GM12891 (cell line): ENCODE results near the gene DLK1.

Experiments
- PAX5 ChIP-seq: IDR thresholded peaks from 2 replicates; pipeline ENCODE4 v1.6.1; 2011; ENCODE audit warnings: low read length, moderate library complexity, mild to moderate bottlenecking; ENCODE audit not compliant: insufficient read depth, severe bottlenecking
- POLR2A ChIP-seq: IDR thresholded peaks from 2 replicates; pipeline ENCODE4 v1.6.1; 2011; ENCODE audit warnings: low read depth, low read length, control low read depth
- POLR2AphosphoS5 ChIP-seq: IDR thresholded peaks from 2 replicates; pipeline ENCODE4 v1.6.1; 2011; ENCODE audit warnings: low read depth, low read length, control low read depth
- SPI1 ChIP-seq: IDR thresholded peaks from 2 replicates; pipeline ENCODE4 v1.6.1; 2011; ENCODE audit warnings: low read depth, low read length, control low read depth
- TAF1 ChIP-seq: IDR thresholded peaks from 2 replicates; pipeline ENCODE4 v1.6.1; 2011; ENCODE audit warnings: low read depth, low read length, control low read depth

GRCh38 chr14:100783630-100784370 is 57.1 kb downstream of the DLK1 start:
- TF ChIP-seq TAF1 (no peak), POLR2AphosphoS5 (no peak), POLR2A (no peak), SPI1 (no peak), PAX5 (no peak)
